Liver (tissue), 9 donors: Measurements from ENCODE around the gene MPZL2. TPM values are rescaled to one million over a fixed set of nuclear protein-coding genes. Genes with fewer than 3 reads are reported as not detected.

Experiments used
- DNase-seq: peaks from one replicate; pipeline ENCODE4 v3.0.0-alpha.2; 2017; ENCODE audit warnings: low spot score
- H3K27ac ChIP-seq, 2 donors: one replicate each; pipeline ENCODE4 v1.7.0; 2013; ENCODE audit warnings: inconsistent platforms in 2 of 2, low read length in 2 of 2, control low read depth in 1 of 2, low read depth in 1 of 2, mild to moderate bottlenecking in 1 of 2
- H3K27me3 ChIP-seq, 4 donors: one replicate each; pipeline versions ENCODE4 v1.6.1 to v1.7.0; 2013; ENCODE audit warnings: low read length in 3 of 4, inconsistent platforms in 1 of 4, mild to moderate bottlenecking in 1 of 4, moderate library complexity in 1 of 4; ENCODE audit not compliant: control insufficient read depth in 4 of 4, insufficient read depth in 4 of 4
- H3K36me3 ChIP-seq, 4 donors: one replicate each; pipeline versions ENCODE4 v1.6.1 to v1.7.0; 2013; ENCODE audit warnings: low read length in 3 of 4, mild to moderate bottlenecking in 3 of 4, low read depth in 1 of 4, moderate library complexity in 1 of 4; ENCODE audit not compliant: control insufficient read depth in 4 of 4, insufficient read depth in 3 of 4
- H3K4me1 ChIP-seq, 4 donors: one replicate each; pipeline versions ENCODE4 v1.6.1 to v1.7.0; 2013; ENCODE audit warnings: low read length in 3 of 4, mild to moderate bottlenecking in 3 of 4, moderate library complexity in 1 of 4; ENCODE audit not compliant: control insufficient read depth in 4 of 4, insufficient read depth in 4 of 4
- H3K4me3 ChIP-seq, 3 donors: one replicate each; pipeline versions ENCODE4 v1.6.1 to v1.7.0; 2013; ENCODE audit warnings: low read length in 3 of 3, control low read depth in 1 of 3, low read depth in 1 of 3, mild to moderate bottlenecking in 1 of 3
- H3K9ac ChIP-seq, 2 donors: one replicate each; pipeline ENCODE4 v1.7.0; 2013; ENCODE audit warnings: low read length in 2 of 2, mild to moderate bottlenecking in 2 of 2, moderate library complexity in 2 of 2, control low read depth in 1 of 2, low read depth in 1 of 2
- H3K9me3 ChIP-seq, 4 donors: one replicate each; pipeline versions ENCODE4 v1.6.1 to v1.7.0; 2013; ENCODE audit warnings: low read length in 3 of 4; ENCODE audit not compliant: control insufficient read depth in 4 of 4
- EGR1 ChIP-seq, 2 donors: IDR thresholded peaks; 2 replicates each; pipeline ENCODE4 v1.6.1; 2016 to 2018; ENCODE audit warnings: antibody characterized with exemption in 2 of 2, low read depth in 2 of 2
- FOXA1 ChIP-seq: IDR thresholded peaks from 2 replicates; pipeline ENCODE4 v1.6.1; 2016; ENCODE audit warnings: antibody characterized with exemption
- FOXA2 ChIP-seq: IDR thresholded peaks from 2 replicates; pipeline ENCODE4 v1.6.1; 2016; ENCODE audit warnings: antibody characterized with exemption
- GABPA ChIP-seq, 2 donors: IDR thresholded peaks in 1 of 2; conservative IDR thresholded peaks in 1 of 2; 2 replicates each; pipeline ENCODE4 v1.6.1; 2016; ENCODE audit warnings: antibody characterized with exemption in 2 of 2, mild to moderate bottlenecking in 1 of 2, moderate library complexity in 1 of 2
- HNF4A ChIP-seq, 2 donors: conservative IDR thresholded peaks; 2 replicates each; pipeline ENCODE4 v1.6.1; 2016; ENCODE audit warnings: antibody characterized with exemption in 2 of 2, mild to moderate bottlenecking in 2 of 2
- HNF4G ChIP-seq: IDR thresholded peaks from 2 replicates; pipeline ENCODE4 v1.6.1; 2016; ENCODE audit warnings: antibody characterized with exemption
- JUND ChIP-seq, 2 donors: IDR thresholded peaks; 2 replicates each; pipeline ENCODE4 v1.6.1; 2016; ENCODE audit warnings: antibody characterized with exemption in 2 of 2
- NR2F2 ChIP-seq: IDR thresholded peaks from 2 replicates; pipeline ENCODE4 v1.6.1; 2016; ENCODE audit warnings: antibody characterized with exemption
- RAD21 ChIP-seq, 2 donors: IDR thresholded peaks; 2 replicates each; pipeline ENCODE4 v1.6.1; 2016; ENCODE audit warnings: antibody characterized with exemption in 2 of 2, mild to moderate bottlenecking in 2 of 2
- RXRA ChIP-seq, 2 donors: IDR thresholded peaks; 2 replicates each; pipeline ENCODE4 v1.6.1; 2017 to 2018; ENCODE audit warnings: antibody characterized with exemption in 2 of 2, mild to moderate bottlenecking in 1 of 2
- SP1 ChIP-seq: IDR thresholded peaks from 2 replicates; pipeline ENCODE4 v1.6.1; 2018; ENCODE audit warnings: antibody characterized with exemption, mild to moderate bottlenecking
- TAF1 ChIP-seq: conservative IDR thresholded peaks from 2 replicates; pipeline ENCODE4 v1.6.1; 2016; ENCODE audit warnings: antibody characterized with exemption, mild to moderate bottlenecking
- YY1 ChIP-seq: IDR thresholded peaks from 2 replicates; pipeline ENCODE4 v1.6.1; 2016; ENCODE audit warnings: antibody characterized with exemption, mild to moderate bottlenecking
- WGBS: extraction: QIAGEN DNeasy Blood & Tissue Kit; methylation state at CpG from one replicate; pipeline ENCODE4 v1.1.7; 2013; 5-methylcytosine and 5-hydroxymethylcytosine counted together
- polyA plus RNA-seq, 2 donors: library from polyadenylated mRNA; stranded (reverse) in 1 of 2; unstranded in 1 of 2; fragments of 200-250 nt in 1 of 2; fragments of >200 nt in 1 of 2; fragmentation: Nextera tagmentation in 1 of 2; extraction: Ambion mirVana in 1 of 2; gene quantifications; one replicate each; pipeline versions ENCODE4 v1.2.1 to v1.2.3, GENCODE V29; 2013 to 2015
- total RNA-seq, 2 donors: library from RNA; depleted of rRNA; stranded (reverse); fragments of >200 nt; gene quantifications; one replicate each; pipeline ENCODE4 v1.2.3, GENCODE V29; 2014
- TF ChIP-seq, protein P1 (sequence below): fragments of 150-350 bp; IDR thresholded peaks from 2 replicates; pipeline ENCODE4 v1.5.1; 2017; ENCODE audit warnings: improper control_type of control experiment, low read depth, low read length; ENCODE audit not compliant: missing input control
- TF ChIP-seq, protein P2 (sequence below): IDR thresholded peaks from 2 replicates; pipeline ENCODE4 v1.6.1; 2016; ENCODE audit warnings: antibody characterized with exemption
- TF ChIP-seq, protein P3 (sequence below): IDR thresholded peaks from 2 replicates; pipeline ENCODE4 v1.6.1; 2016; ENCODE audit warnings: antibody characterized with exemption
- donor health status: healthy.
- donor health status: healthy.
- donor health status: healthy.
- donor health status: healthy.
- donor health status: healthy.

The MPZL2 gene
- total and polyA plus RNA-seq, 4 donors = 8.4 to 17.2 (median 11.9) TPM

DNA sequence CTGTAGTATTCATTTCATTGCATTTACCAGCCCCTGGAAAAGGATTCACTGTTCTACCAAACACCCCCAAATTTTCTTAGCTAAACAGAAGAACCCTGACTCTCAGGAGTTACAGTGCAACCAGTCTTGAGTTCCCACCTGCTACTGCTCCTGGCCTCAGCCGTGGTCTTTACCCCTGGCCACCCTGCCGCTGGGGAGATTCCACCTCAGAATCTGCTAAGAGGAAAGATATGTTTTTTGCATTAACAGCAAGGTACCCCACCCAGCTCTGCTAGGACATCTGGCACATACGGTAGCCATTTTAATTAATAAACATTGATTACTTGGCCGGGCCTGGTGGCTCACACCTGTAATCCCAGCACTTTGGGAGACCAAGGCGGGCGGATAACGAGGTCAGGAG is 48.3 kb downstream of the MPZL2 start:
- Histone ChIP-seq H3K27me3 (no peaks in the 10 kb centered on the region), H3K36me3 (no peaks in the 10 kb centered on the region), H3K27ac (no peak overlapping the region), H3K4me1 (peaks cover 9 to 28% (median 19%) of the 10 kb centered on the region in 4 donors), H3K9ac (no peak overlapping the region), H3K9me3 (no peaks in the 10 kb centered on the region), H3K4me3 (no peak overlapping the region)
- TF ChIP-seq HNF4A (conservative IDR thresholded peaks at IDR 0.05) (no peak), JUND (IDR thresholded peaks at IDR 0.05) (no peak), SP1 (no peak), RAD21 (IDR thresholded peaks at IDR 0.05) (no peak)
- TF ChIP-seq, protein P1, sequence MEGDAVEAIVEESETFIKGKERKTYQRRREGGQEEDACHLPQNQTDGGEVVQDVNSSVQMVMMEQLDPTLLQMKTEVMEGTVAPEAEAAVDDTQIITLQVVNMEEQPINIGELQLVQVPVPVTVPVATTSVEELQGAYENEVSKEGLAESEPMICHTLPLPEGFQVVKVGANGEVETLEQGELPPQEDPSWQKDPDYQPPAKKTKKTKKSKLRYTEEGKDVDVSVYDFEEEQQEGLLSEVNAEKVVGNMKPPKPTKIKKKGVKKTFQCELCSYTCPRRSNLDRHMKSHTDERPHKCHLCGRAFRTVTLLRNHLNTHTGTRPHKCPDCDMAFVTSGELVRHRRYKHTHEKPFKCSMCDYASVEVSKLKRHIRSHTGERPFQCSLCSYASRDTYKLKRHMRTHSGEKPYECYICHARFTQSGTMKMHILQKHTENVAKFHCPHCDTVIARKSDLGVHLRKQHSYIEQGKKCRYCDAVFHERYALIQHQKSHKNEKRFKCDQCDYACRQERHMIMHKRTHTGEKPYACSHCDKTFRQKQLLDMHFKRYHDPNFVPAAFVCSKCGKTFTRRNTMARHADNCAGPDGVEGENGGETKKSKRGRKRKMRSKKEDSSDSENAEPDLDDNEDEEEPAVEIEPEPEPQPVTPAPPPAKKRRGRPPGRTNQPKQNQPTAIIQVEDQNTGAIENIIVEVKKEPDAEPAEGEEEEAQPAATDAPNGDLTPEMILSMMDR = no peak
- WGBS = 92% methylated on average over 7 of the region's 7 CpGs
- no peak for DNase-seq

DNA sequence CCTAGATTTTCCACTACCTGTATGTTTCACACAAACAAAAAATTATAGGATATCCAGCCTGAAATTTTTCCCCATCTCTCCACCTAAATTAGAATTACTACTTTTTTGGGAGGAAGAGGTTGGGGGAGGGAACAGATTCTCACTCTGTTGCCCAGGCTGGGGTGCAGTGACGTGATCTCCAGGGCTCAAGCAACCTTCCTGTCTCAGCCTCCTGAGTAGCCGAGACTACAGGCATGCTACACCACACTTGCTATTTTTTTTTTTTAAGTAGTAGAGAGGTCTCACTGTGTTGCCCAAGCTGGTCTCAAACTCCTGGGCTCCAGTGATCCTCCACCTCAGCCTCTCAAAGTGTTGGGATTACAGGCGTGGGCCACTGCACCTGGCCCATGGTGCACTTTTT is 48.8 kb downstream of the MPZL2 start:
- H3K9me3 ChIP-seq = no peaks in the 10 kb centered on the region
- no peak for DNase-seq
- H3K4me3 ChIP-seq = no peak overlapping the region
- H3K27ac ChIP-seq = peak overlapping the region in 1 of 2 donors; percentile 5
- H3K27me3 ChIP-seq = no peaks in the 10 kb centered on the region
- WGBS = 92% methylated on average over 3 of the region's 3 CpGs
- H3K36me3 ChIP-seq = no peaks in the 10 kb centered on the region
- no peak overlapping the region for H3K9ac ChIP-seq
- H3K4me1 ChIP-seq = peaks cover 9 to 28% (median 19%) of the 10 kb centered on the region in 4 donors
- TF ChIP-seq HNF4G (no peak), EGR1 (IDR thresholded peaks at IDR 0.05; ENCODE audit: low read depth in 2 of 2) (no peak), GABPA (IDR thresholded peaks at IDR 0.05 in 1 of 2, conservative IDR thresholded peaks at IDR 0.05 in 1 of 2) (no peak), TAF1 (no peak), FOXA1 (no peak), FOXA2 (no peak), SP1 (no peak), YY1 (no peak), HNF4A (conservative IDR thresholded peaks at IDR 0.05) (no peak), NR2F2 (no peak), JUND (IDR thresholded peaks at IDR 0.05) (no peak), RXRA (IDR thresholded peaks at IDR 0.05) (no peak)
- TF ChIP-seq, protein P2, sequence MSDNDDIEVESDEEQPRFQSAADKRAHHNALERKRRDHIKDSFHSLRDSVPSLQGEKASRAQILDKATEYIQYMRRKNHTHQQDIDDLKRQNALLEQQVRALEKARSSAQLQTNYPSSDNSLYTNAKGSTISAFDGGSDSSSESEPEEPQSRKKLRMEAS = no peak
- TF ChIP-seq, protein P1 = no peak
- TF ChIP-seq, protein P3, sequence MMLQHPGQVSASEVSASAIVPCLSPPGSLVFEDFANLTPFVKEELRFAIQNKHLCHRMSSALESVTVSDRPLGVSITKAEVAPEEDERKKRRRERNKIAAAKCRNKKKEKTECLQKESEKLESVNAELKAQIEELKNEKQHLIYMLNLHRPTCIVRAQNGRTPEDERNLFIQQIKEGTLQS = no peak
